ENCODE results near the gene DRAM1. TPM values are rescaled to one million over a fixed set of nuclear protein-coding genes. Genes with fewer than 3 reads are reported as not detected.

The DRAM1 gene
- total and polyA plus RNA-seq, 2 of the 4 experiments (the other 2 are of a cell fraction) = 20.0 to 27.2 TPM

DNA sequence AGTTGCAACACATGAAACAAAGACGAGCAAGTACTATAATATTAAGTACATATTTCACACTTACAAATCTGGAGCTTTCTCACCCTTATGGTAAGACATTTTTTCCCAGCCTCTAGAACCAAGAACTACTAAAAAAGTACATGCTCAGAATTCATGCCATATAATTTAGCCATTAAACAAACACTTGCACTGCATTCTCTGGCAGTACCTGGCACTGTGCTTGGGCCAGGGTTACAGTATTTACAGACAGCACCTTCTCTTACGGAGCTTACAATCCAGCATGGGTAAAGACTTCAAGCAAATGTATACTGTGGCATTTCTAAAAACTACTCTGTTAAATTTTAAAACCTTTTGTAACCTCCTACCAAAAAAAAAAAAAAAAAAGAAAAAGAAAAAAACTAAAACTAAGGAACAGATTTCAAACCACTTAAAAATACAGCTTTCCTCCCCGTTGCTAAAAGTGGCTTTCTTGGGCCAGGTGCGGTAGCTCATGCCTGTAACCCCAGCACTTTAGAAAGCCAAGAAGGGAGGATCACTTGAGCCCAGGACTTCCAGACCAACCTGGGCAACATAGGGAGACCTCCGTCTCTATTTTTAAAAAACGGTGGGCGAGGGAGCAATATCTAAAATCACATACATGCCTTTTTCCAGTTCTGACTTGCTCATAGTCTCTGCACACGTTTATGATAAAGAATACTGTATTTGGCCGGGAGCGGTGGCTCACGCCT lies 47.6 kb upstream of the DRAM1 start (continued):
- TF ChIP-seq FOS (IDR thresholded peaks at IDR 0.05; ENCODE audit: low read depth, low read length) (no peak), CEBPB (IDR thresholded peaks at IDR 0.05; ENCODE audit: low read depth, low read length) (no peak), NFE2L2 (IDR thresholded peaks at IDR 0.05; ENCODE audit: low read depth, low read length) (no peak)

Measured in IMR-90 (cell line).